ENCODE measurements around the gene SUN3. TPM values are rescaled to one million over a fixed set of nuclear protein-coding genes. Genes with fewer than 3 reads are reported as not detected.

Gene SUN3
- total and polyA plus RNA-seq, 2 of the 4 experiments (the other 2 are of a cell fraction), result not detected

DNA sequence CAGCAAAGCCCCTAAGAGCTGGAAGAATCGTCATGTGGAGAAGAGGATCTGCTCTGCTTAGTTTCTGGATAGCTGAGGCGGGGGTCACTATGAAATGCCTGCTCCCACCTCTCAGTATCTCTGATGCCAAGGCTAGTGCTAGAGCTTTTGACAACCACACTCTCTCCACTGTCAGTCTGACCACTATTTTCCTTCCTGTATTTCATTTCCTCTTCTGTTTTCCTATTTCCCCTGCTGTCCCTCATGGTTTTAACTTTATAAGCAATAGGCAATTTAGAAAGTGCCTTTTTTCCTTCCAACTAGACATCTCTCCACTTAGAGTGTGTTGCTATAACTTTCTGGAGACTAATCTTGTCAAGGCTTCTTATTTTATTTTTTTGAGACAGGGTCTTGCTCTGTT is 30.1 kb upstream of the SUN3 start:
- no peaks in the 10 kb centered on the region for H3K9me1 ChIP-seq (ENCODE audit: insufficient read depth, low read length)
- no peak overlapping the region for H3K56ac ChIP-seq (ENCODE audit: extremely low read depth, insufficient read depth, low read length)
- intact Hi-C loops (cut with micrococcal nuclease), result no loop called here
- no peak overlapping the region for H4K91ac ChIP-seq (ENCODE audit: insufficient read depth, low read depth, low read length)
- no peaks in the 10 kb centered on the region for H3K27me3 ChIP-seq (ENCODE audit: control insufficient read depth, insufficient read depth, low read length)
- no CpG with 5 or more reads among the region's 2 CpGs for WGBS, 2 experiments (ENCODE audit: extremely low coverage in 2 of 2, insufficient read length in 1 of 2)
- no peak overlapping the region for H3K14ac ChIP-seq (replicated peaks; ENCODE audit: low read depth, low read length)
- H2BK20ac ChIP-seq (ENCODE audit: low read depth, low read length), result no peak overlapping the region
- H2BK120ac ChIP-seq (ENCODE audit: low read depth, low read length), result no peak overlapping the region
- H2AK9ac ChIP-seq (replicated peaks; ENCODE audit: low read depth, low read length, poor library complexity), result no peak overlapping the region
- no peaks in the 10 kb centered on the region for H3K79me1 ChIP-seq (ENCODE audit: low read depth in 1 of 2, low read length in 2 of 2)
- no peak overlapping the region for H2AFZ ChIP-seq (replicated peaks; ENCODE audit: low read length, poor library complexity)
- no peak overlapping the region for H4K8ac ChIP-seq (ENCODE audit: low read depth in 2 of 2, low read length in 2 of 2)
- no peak overlapping the region for H3K4me3 ChIP-seq (ENCODE audit: insufficient read depth, low read depth, low read length)
- H4K20me1 ChIP-seq (ENCODE audit: insufficient read depth, low read length), result no peaks in the 10 kb centered on the region
- BruUV-seq (replicated peaks), result no TSS peak
- ATAC-seq (ENCODE audit: low read depth), result no peak
- H2AK5ac ChIP-seq (ENCODE audit: low read depth, low read length), result no peak overlapping the region
- POLR2A ChIA-PET (ENCODE audit: unreplicated experiment), result no interaction called here
- H3K4me1 ChIP-seq (ENCODE audit: control insufficient read depth, insufficient read depth, low read length), result no peaks in the 10 kb centered on the region
- CTCF ChIA-PET, result interaction anchor here (1.3 kb wide), 1 partner anchor 12 kb away, joined by 3 read pairs; no protein-coding TSS in a partner anchor
- no peaks in the 10 kb centered on the region for H3K9me3 ChIP-seq (ENCODE audit: control insufficient read depth, insufficient read depth, low read length)
- no peaks in the 10 kb centered on the region for H3K36me3 ChIP-seq (ENCODE audit: control insufficient read depth, insufficient read depth, low read length)
- no peak overlapping the region for H3K18ac ChIP-seq (ENCODE audit: low read depth, low read length)
- H2BK15ac ChIP-seq (ENCODE audit: low read depth, low read length), result no peak overlapping the region
- DNase-seq, result no peak
- no peak for TF ChIP-seq RAD21 (IDR thresholded peaks at IDR 0.05; ENCODE audit: low read length)
- TF ChIP-seq, protein P1, sequence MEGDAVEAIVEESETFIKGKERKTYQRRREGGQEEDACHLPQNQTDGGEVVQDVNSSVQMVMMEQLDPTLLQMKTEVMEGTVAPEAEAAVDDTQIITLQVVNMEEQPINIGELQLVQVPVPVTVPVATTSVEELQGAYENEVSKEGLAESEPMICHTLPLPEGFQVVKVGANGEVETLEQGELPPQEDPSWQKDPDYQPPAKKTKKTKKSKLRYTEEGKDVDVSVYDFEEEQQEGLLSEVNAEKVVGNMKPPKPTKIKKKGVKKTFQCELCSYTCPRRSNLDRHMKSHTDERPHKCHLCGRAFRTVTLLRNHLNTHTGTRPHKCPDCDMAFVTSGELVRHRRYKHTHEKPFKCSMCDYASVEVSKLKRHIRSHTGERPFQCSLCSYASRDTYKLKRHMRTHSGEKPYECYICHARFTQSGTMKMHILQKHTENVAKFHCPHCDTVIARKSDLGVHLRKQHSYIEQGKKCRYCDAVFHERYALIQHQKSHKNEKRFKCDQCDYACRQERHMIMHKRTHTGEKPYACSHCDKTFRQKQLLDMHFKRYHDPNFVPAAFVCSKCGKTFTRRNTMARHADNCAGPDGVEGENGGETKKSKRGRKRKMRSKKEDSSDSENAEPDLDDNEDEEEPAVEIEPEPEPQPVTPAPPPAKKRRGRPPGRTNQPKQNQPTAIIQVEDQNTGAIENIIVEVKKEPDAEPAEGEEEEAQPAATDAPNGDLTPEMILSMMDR (conservative IDR thresholded peaks at IDR 0.05; ENCODE audit: low read depth, low read length), result no peak
- TF ChIP-seq MXI1 (IDR thresholded peaks at IDR 0.05; ENCODE audit: borderline replicate concordance, low read depth, low read length), result no peak
- TF ChIP-seq RCOR1 (IDR thresholded peaks at IDR 0.05; ENCODE audit: insufficient replicate concordance, low read length), result no peak
- TF ChIP-seq, protein P2, sequence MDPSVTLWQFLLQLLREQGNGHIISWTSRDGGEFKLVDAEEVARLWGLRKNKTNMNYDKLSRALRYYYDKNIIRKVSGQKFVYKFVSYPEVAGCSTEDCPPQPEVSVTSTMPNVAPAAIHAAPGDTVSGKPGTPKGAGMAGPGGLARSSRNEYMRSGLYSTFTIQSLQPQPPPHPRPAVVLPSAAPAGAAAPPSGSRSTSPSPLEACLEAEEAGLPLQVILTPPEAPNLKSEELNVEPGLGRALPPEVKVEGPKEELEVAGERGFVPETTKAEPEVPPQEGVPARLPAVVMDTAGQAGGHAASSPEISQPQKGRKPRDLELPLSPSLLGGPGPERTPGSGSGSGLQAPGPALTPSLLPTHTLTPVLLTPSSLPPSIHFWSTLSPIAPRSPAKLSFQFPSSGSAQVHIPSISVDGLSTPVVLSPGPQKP (IDR thresholded peaks at IDR 0.05; ENCODE audit: borderline replicate concordance, low read depth, low read length), result no peak
- TF ChIP-seq MAFK (IDR thresholded peaks at IDR 0.05; ENCODE audit: low read depth, low read length), result no peak
- no peak overlapping the region for H4K5ac ChIP-seq (ENCODE audit: low read depth, low read length)
- H3K4me2 ChIP-seq (ENCODE audit: low read depth, low read length), result no peak overlapping the region
- no peak overlapping the region for H2BK5ac ChIP-seq (ENCODE audit: low read depth, low read length, poor library complexity, severe bottlenecking)
- no peak overlapping the region for H3K27ac ChIP-seq (ENCODE audit: insufficient read depth, low read length)
- H3K23ac ChIP-seq (ENCODE audit: low read depth, low read length), result no peak overlapping the region
- H3K9ac ChIP-seq (ENCODE audit: low read depth, low read length), result no peak overlapping the region
- dilution Hi-C loops (cut with HindIII; ENCODE audit: low sequenced_read_pairs, unreplicated experiment), result no loop called here
- no peak overlapping the region for H3K4ac ChIP-seq (ENCODE audit: low read depth, low read length)
- in situ Hi-C loops (cut with MboI; ENCODE audit: low sequenced_read_pairs), result no loop called here
